GM18519 (cell line): ENCODE data around the gene SNX24.
"Not testable (repeated sequence)": the region's sequence is repeated elsewhere in the genome, so short reads cannot be mapped to it uniquely, and the experiment has no call there.

Source experiments
- ATAC-seq: cut with Tn5 transposase; IDR thresholded peaks from one replicate; pipeline ENCODE4 v1.9.1; 2021; ENCODE audit warnings: mild to moderate bottlenecking, moderate library complexity; ENCODE audit not compliant: unreplicated experiment, low FRiP score

Gene SNX24

GRCh38 chr5:122845229-122846050, at the start of gene SNX24:
SNX24 (plus strand) TSS chr5:122845613; CDS start chr5:122845634, 21 bp downstream.
- ATAC-seq: peak; percentile 80

DNA sequence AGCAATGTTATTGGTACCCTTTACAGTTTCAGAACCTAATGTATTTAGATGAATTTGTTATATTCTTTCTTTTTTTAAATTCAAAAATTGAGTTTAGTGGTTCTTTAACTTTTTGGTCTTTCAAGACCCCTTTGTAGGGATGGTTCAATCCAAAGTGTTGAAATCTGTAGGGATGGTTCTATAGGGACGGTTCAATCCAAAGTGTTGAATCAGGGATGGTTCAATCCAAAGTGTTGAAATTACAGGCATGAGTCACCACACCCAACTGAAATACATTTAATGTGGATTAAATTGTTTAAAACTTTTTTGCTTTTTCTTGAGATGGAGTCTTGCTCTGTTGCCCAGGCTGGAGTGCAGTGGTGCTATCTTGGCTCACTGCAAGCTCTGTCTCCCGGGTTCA, 39.9 kb upstream of the SNX24 start:
- no peak for ATAC-seq

GRCh38 chr5:122810405-122810804, 35.0 kb upstream of the SNX24 start:
- no peak for ATAC-seq

DNA sequence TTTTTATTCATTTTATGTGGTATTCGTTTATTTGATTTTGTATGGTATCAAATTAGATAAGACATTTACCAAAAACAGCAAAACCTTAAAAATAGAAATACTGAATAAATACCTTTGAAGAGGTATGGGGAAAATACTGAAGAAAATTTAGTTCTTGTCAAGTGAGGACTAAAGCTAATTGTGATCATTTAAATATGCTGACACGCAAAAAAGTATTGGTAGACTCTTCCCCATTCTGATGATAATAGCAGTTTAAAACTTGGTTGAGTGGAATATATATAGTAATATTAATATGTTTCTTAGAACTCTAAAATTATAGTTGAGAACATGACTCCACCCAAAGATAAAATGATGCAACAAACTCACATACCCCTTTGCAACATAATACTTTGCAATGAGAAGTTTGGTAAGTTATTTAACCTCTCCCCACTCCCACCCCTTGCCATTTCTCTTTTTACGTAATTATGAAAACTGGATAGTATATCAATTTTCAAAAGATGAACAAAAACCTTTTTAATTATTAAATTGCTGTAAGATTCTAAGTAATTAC, 30.1 kb upstream of the SNX24 start:
- ATAC-seq: no peak

GRCh38 chr5:122816756-122817155, 28.7 kb upstream of the SNX24 start:
- no peak for ATAC-seq

DNA sequence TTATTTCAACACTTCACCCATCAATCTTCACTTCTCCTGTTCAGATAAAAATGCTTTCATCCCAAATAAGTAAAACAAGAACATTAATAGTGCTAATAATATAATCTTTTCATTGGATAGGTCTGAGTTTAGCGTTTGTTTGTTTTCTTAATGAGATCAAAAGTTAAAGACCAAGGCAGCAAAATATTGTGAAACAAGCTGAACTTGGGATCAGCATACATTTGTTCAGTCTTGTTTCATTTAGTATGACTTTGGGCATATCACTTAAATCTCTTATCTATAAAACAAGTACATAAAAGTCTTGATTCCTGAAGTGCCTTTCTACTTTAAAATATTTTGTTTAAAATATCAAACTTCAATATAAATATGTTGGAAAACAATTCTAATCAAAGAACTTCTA, 13.4 kb upstream of the SNX24 start:
- ATAC-seq: no peak

GRCh38 chr5:122835681-122836080, 9.7 kb upstream of the SNX24 start:
- ATAC-seq: no peak

DNA sequence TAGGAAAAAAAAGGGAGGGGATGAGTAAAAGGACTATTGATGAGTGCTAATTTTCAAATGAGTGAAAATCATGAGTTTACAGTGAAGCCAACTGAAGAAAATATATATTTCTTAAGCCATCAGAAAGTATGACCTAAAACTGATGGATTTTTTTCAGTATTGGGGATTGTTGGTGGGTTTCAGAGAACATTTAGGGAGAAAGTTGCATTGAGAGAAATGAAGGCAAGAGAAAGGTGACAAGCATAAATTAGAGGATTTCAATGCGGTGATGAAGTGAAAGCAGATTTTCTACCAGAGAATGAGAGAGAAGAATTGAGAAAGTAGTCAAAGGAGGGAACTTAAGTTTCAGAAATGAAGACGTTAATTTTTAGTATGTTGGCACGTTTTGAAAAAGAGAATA, 8.5 kb upstream of the SNX24 start:
- ATAC-seq: no peak

GRCh38 chr5:122839731-122840130, 5.7 kb upstream of the SNX24 start:
- ATAC-seq: no peak

DNA sequence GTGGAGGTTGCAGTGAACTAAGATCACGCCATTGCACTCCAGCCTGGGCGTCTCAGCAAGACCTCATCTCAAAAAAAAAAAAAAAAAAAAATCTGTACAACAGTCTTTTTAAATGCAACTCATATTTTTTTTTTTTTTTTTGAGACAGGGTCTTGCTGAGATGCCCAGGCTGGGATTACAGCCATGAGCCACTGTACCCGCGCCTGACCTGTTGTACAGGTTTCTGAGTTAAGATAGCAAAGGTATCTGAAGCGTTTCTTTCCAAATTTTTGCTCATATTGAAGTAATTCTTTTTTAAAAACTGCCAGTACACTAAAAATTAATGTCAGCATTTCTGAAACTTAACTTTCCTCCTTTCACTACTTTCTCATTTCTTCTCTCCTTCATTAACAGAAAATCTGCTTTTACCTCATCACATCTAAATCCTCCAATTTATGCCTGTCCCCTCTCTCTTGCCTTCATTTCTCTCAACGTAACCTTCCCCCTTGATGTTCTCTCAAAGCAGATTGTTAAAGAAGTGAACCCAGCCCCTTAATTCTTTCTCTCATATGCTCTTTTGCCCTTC, 3.3 kb upstream of the SNX24 start:
- no peak for ATAC-seq

- ATAC-seq: no peak
Observed at GRCh38 chr5:122844136-122844909, 1.1 kb upstream of the SNX24 start.

DNA sequence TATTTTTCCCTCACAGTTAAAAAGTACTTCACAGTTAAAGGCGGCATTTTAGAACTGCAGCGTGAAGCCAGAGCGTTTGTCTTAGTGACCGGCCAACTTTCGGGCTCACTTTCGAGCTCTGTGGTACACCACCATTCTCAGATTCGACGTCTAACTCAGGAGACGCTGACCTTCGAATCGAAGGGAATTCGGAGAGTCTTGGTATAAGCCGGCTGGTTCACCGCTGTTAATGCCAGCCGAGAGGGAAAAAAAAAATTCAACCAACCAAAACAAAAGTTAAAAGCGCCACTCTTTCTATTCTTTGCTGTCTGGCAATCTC, 544 bp upstream of the SNX24 start:
- ATAC-seq: peak; percentile 11

DNA sequence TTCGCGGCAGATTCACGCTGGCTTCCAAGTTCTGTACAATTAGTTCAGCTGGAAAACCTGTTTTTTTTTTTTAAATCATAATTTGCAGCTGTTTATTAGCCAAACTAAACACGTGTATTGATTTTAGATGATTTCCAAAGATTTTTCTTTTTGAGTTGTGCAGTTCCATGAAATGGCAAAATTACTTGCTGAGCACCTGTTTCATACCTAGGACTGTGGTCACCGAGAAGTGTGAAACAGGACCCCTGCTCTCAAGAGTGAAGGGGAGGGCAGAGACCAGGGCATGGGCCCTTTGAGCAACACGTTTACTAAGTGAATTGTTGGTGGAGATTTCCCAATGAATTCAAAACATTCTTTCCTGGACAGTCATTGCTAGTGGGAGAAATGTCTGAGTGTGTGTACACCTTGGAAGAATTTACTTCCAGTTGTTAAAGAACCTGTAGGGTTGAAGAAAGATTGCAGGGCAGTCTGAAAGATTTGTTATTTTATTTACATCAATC, 688 bp downstream of the SNX24 start:
- ATAC-seq: no peak

GRCh38 chr5:122847687-122848081, 2.3 kb downstream of the SNX24 start:
- ATAC-seq: no peak

DNA sequence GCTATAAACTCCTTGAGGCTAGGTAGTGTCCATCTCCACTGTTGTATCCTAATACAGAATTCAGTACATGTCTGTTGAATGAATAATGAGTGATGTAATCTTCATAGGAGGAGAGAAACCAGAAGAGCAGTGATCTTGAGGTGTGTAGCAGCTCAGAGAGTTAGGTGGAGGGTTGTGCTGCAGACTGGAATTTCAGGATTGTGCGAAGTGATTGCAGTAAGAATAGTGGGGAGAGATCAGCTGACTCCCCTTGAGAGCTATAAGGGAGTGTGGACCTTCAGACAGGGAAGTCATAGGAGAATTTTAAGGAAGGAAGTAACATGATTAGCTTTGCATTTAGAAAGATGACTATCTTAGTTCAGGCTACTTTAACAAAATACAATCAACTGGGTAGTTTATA, 4.4 kb downstream of the SNX24 start:
- no peak for ATAC-seq

GRCh38 chr5:122857538-122857937, 12.1 kb downstream of the SNX24 start:
- not testable (repeated sequence) for ATAC-seq

GRCh38 chr5:122858451-122858850, 13.0 kb downstream of the SNX24 start:
- no peak for ATAC-seq

- ATAC-seq: no peak
Observed at GRCh38 chr5:122863240-122863639, 17.8 kb downstream of the SNX24 start.

DNA sequence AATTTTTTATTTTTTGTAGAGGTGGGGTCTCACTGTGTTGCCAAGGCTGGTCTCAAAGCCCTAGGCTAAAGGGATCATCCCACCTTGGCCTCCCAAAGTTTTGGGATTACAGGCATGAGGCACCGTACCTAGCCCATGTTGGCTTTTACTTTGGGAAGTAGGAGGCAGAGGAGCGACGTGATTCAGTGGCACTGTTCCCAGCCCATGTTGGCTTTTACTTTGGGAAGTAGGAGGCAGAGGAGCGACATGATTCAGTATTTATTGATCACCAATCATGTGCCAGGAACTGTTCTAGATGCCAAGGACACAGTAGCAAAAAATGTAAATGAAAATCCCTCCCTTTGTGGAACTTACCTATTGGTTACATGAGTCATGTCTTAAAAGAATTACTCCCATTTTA, 18.3 kb downstream of the SNX24 start:
- no peak for ATAC-seq

DNA sequence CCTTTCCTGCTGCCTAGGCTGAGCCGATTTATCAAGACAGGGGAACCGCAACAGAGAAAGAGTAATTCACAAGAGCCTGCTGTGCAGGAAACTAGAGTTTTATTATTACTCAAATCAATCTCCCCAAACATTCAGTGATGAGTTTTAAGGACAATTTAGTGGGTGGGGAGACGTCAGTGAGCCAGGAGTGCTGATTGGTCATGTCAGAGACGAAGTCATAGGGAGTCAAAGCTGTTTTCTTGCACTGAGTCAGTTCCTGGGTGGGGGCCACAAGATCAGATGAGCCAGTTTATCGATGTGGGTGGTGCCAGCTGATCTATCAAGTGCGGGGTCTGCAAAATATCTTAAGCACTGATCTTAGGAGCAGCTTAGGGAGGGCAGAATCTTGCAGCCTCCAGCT, 19.0 kb downstream of the SNX24 start:
- ATAC-seq: no peak

GRCh38 chr5:122864842-122865241, 19.4 kb downstream of the SNX24 start:
- ATAC-seq: no peak
